Measurements from ENCODE around the gene ECHDC3.
A peak's percentile ranks its signal among the peaks of the same experiment; 100 is the strongest.
"Not testable (repeated sequence)": the region's sequence is repeated elsewhere in the genome, so short reads cannot be mapped to it uniquely, and the experiment has no call there.

Gene ECHDC3

GRCh38 chr10:11701451-11702095, 40.6 kb upstream of the ECHDC3 start:
- Histone ChIP-seq H3K9me3 (replicated peaks in 1 of 11) (peaks cover 0 to 5% (median 3%) of the 10 kb centered on the region in 11 experiments; a peak in 5 of 22 replicates), H3K4me3 (no peak overlapping the region), H4K20me1 (no peaks in the 10 kb centered on the region), H3K36me3 (no peaks in the 10 kb centered on the region), H3K9ac (no peak overlapping the region), H3K27ac (no peak overlapping the region), H3K4me2 (no peak overlapping the region), H3K27me3 (no peaks in the 10 kb centered on the region), H3K4me1 (peaks cover 6 to 32% (median 18%) of the 10 kb centered on the region in 10 experiments)
- TF ChIP-seq Cebpa-rat (IDR thresholded peaks at IDR 0.05): no peak

- Histone ChIP-seq H3K4me3 (no peak overlapping the region), H4K20me1 (no peaks in the 10 kb centered on the region), H3K9ac (no peak overlapping the region), H3K4me2 (no peak overlapping the region), H3K36me3 (no peaks in the 10 kb centered on the region), H3K27ac (no peak overlapping the region), H3K27me3 (no peaks in the 10 kb centered on the region), H3K9me3 (replicated peaks in 1 of 11) (peaks cover 0 to 11% (median 4%) of the 10 kb centered on the region in 11 experiments; a peak in 6 of 22 replicates), H3K4me1 (peaks cover 6 to 28% (median 18%) of the 10 kb centered on the region in 10 experiments)
- TF ChIP-seq Cebpa-rat (IDR thresholded peaks at IDR 0.05): no peak
Measured at GRCh38 chr10:11702264-11702663, 39.9 kb upstream of the ECHDC3 start.

DNA sequence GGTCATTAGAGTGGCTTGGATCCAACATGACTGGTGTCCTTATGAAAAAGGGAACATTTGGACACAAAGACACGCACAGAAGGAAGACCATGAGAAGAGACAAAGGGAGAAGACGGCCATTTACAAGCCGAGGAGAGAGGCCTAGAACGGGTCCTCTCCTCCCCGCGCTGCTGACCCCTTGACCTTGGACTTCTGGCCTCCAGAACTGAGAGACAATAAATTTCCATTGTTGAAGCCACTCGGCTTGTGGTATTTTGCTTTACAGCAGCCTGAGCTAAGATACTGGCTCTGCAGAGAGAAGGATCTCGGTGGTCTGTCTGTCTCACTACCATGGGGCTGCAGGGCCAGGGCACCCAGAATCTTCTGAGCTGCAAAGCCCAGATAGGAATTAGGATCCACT, 38.1 kb upstream of the ECHDC3 start:
- H3K9ac ChIP-seq: no peak overlapping the region
- peaks cover 0 to 11% (median 4%) of the 10 kb centered on the region in 11 experiments; a peak in 6 of 22 replicates for H3K9me3 ChIP-seq (replicated peaks in 1 of 11)
- H3K4me1 ChIP-seq: peaks cover 4 to 14% (median 9%) of the 10 kb centered on the region in 10 experiments
- no peaks in the 10 kb centered on the region for H4K20me1 ChIP-seq
- TF ChIP-seq Cebpa-rat (IDR thresholded peaks at IDR 0.05): no peak
- no peak overlapping the region for H3K27ac ChIP-seq
- no peak overlapping the region for H3K4me3 ChIP-seq
- no peak overlapping the region for H3K4me2 ChIP-seq
- H3K27me3 ChIP-seq: no peaks in the 10 kb centered on the region
- no peaks in the 10 kb centered on the region for H3K36me3 ChIP-seq

GRCh38 chr10:11705722-11706121, 36.5 kb upstream of the ECHDC3 start:
- H3K36me3 ChIP-seq: no peaks in the 10 kb centered on the region
- H4K20me1 ChIP-seq: no peaks in the 10 kb centered on the region
- TF ChIP-seq Cebpa-rat (IDR thresholded peaks at IDR 0.05): no peak

GRCh38 chr10:11706895-11707567, 35.2 kb upstream of the ECHDC3 start:
- H3K4me2 ChIP-seq: no peak overlapping the region
- H3K9me3 ChIP-seq (replicated peaks in 1 of 11): peaks cover 0 to 11% (median 4%) of the 10 kb centered on the region in 11 experiments; a peak in 6 of 22 replicates
- TF ChIP-seq Cebpa-rat (IDR thresholded peaks at IDR 0.05): no peak
- no peaks in the 10 kb centered on the region for H3K36me3 ChIP-seq
- no peaks in the 10 kb centered on the region for H3K27me3 ChIP-seq
- peaks cover 0 to 13% (median 9%) of the 10 kb centered on the region in 10 experiments; a peak in 12 of 20 replicates for H3K4me1 ChIP-seq
- no peak overlapping the region for H3K9ac ChIP-seq
- no peaks in the 10 kb centered on the region for H4K20me1 ChIP-seq
- no peak overlapping the region for H3K4me3 ChIP-seq
- no peak overlapping the region for H3K27ac ChIP-seq

More at GRCh38 chr10:11705722-11706121, 36.5 kb upstream of the ECHDC3 start:
- Histone ChIP-seq H3K9me3 (replicated peaks in 1 of 11) (peaks cover 0 to 11% (median 4%) of the 10 kb centered on the region in 11 experiments; a peak in 6 of 22 replicates), H3K27ac (no peak overlapping the region), H3K4me2 (no peak overlapping the region), H3K27me3 (no peaks in the 10 kb centered on the region), H3K9ac (no peak overlapping the region), H3K4me1 (peaks cover 0 to 13% (median 6%) of the 10 kb centered on the region in 10 experiments; a peak in 12 of 20 replicates), H3K4me3 (no peak overlapping the region)

DNA sequence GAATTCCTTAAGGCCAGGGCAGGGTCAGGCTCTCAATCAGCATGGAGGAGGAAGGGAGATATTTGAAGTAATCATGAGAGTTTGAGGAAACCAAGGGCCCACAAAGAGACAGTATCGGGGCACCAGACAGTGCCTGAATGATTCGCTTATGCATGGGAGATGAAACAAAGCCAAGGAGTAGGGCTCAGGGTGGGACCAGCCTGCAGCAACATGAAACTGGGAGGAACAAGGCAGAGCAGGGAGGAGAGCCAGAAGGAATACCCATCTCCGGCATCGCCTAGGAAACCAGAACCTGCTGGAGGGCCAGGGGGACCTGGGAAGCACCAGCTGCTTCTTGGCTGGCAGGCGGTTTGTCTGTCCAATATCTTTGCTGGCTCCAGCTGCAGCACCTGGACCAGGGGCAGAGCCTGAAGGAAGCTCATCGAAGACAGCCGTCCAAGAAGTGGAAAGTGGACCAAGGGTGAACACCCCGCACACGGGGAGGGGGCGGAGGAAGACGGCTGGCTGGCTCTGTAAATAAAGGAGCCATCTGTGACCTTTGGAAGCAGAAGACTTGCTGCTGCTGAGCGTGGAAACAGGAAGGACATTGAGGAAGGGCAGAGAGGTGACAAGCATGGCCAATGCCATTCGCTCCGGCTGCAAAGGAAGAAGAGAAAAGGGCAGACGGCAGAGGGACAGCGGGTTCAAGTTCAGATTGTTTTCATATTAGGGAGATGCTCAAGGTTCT, 34.4 kb upstream of the ECHDC3 start:
- peak overlapping the region in 2 of 11 experiments; percentile 3 to 20; a peak in 2 of 22 replicates for H3K4me2 ChIP-seq
- no peaks in the 10 kb centered on the region for H3K27me3 ChIP-seq
- no peak overlapping the region for H3K27ac ChIP-seq
- no peak overlapping the region for H3K9ac ChIP-seq
- peaks cover 0 to 11% (median 4%) of the 10 kb centered on the region in 11 experiments; a peak in 6 of 22 replicates for H3K9me3 ChIP-seq (replicated peaks in 1 of 11)
- H3K4me1 ChIP-seq: peaks cover 0 to 18% (median 12%) of the 10 kb centered on the region in 10 experiments; a peak in 14 of 20 replicates
- TF ChIP-seq Cebpa-rat (IDR thresholded peaks at IDR 0.05): no peak
- H3K36me3 ChIP-seq: no peaks in the 10 kb centered on the region
- H4K20me1 ChIP-seq: no peaks in the 10 kb centered on the region
- H3K4me3 ChIP-seq: no peak overlapping the region

GRCh38 chr10:11708801-11709200, 33.4 kb upstream of the ECHDC3 start:
- H3K9ac ChIP-seq, H3K36me3 ChIP-seq, H3K4me3 ChIP-seq, H4K20me1 ChIP-seq, H3K4me2 ChIP-seq, H3K27ac ChIP-seq, H3K27me3 ChIP-seq: not testable (repeated sequence)
- H3K4me1 ChIP-seq: peaks cover 0 to 26% (median 18%) of the 10 kb centered on the region in 10 experiments; a peak in 15 of 20 replicates
- peaks cover 0 to 11% (median 4%) of the 10 kb centered on the region in 11 experiments; a peak in 6 of 22 replicates for H3K9me3 ChIP-seq (replicated peaks in 1 of 11)

DNA sequence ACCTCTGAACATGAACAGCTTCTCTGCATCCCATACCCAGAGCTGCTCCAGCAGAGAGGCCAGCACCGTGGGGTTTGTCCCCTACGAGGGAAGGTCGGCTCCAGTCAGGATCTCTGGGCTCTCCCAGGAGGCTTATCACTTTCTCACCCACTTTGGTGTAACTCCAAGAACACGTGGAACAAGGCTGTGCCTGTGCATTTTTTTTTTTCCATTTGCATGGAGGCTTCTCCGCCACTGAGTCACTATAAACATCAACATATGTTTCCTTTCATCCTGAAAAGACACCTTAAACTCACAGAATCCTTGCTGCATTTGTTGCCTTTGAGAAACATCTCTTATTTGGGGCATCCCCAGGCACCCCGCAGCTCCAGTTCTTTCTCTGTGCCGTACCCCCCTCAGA, 29.4 kb upstream of the ECHDC3 start:
- H4K20me1 ChIP-seq: no peaks in the 10 kb centered on the region
- no peaks in the 10 kb centered on the region for H3K36me3 ChIP-seq
- H3K9me3 ChIP-seq (replicated peaks in 1 of 11): peaks cover 4 to 16% (median 13%) of the 10 kb centered on the region in 11 experiments; a peak in 19 of 22 replicates
- H3K9ac ChIP-seq: no peak overlapping the region
- H3K4me3 ChIP-seq: no peak overlapping the region
- H3K27ac ChIP-seq: 0 out of 22 replicates have a peak overlapping the region, but pooled peaks of 1 of the 11 experiments have one; percentile 13
- no peak for TF ChIP-seq Cebpa-rat (IDR thresholded peaks at IDR 0.05)
- no peaks in the 10 kb centered on the region for H3K27me3 ChIP-seq
- peak overlapping the region in 7 of 11 experiments; percentile 2 to 52 (median 39); a peak in 11 of 22 replicates for H3K4me2 ChIP-seq
- H3K4me1 ChIP-seq: peaks cover 0 to 26% (median 18%) of the 10 kb centered on the region in 10 experiments; a peak in 15 of 20 replicates
